PFSK-1 (cell line): ENCODE data around the gene ARF4. TPM values are rescaled to one million over a fixed set of nuclear protein-coding genes. Genes with fewer than 3 reads are reported as not detected.
A peak's percentile ranks its signal among the peaks of the same experiment; 100 is the strongest.

Source experiments
- FOXP2 ChIP-seq: optimal IDR thresholded peaks from 2 replicates; pipeline ENCODE3; 2011; ENCODE audit warnings: borderline replicate concordance, control low read depth, inconsistent platforms; ENCODE audit not compliant: insufficient read depth; ENCODE audit errors: extremely low read length, extremely low read depth
- POLR2AphosphoS5 ChIP-seq: IDR thresholded peaks from 2 replicates; pipeline ENCODE4 v1.6.1; 2012; ENCODE audit warnings: low read depth, mild to moderate bottlenecking, control low read depth, low read length, moderate library complexity
- REST ChIP-seq, 2 experiments: IDR thresholded peaks; 2 replicates each; pipeline versions ENCODE4 v1.6.1 to v1.8.0; 2011 to 2012; ENCODE audit warnings: low read depth in 2 of 2, low read length in 2 of 2, control low read depth in 1 of 2, inconsistent platforms in 1 of 2, mild to moderate bottlenecking in 1 of 2, moderate library complexity in 1 of 2; ENCODE audit not compliant: insufficient read depth in 1 of 2
- SIN3A ChIP-seq: IDR thresholded peaks from 2 replicates; pipeline ENCODE4 v1.6.1; 2012; ENCODE audit warnings: mild to moderate bottlenecking, low read length, moderate library complexity, borderline replicate concordance; ENCODE audit not compliant: insufficient read depth
- TAF1 ChIP-seq: IDR thresholded peaks from 2 replicates; pipeline ENCODE4 v1.6.1; 2012; ENCODE audit warnings: low read length, control low read depth, borderline replicate concordance; ENCODE audit not compliant: insufficient read depth
- polyA plus RNA-seq: library from polyadenylated mRNA; unstranded; fragments of >200 nt; gene quantifications from one replicate; pipeline ENCODE4 v1.2.1, GENCODE V29; 2012; ENCODE audit warnings: low read depth, missing spikeins; ENCODE audit not compliant: insufficient read length

Gene ARF4
- 81.3 TPM for polyA plus RNA-seq

DNA sequence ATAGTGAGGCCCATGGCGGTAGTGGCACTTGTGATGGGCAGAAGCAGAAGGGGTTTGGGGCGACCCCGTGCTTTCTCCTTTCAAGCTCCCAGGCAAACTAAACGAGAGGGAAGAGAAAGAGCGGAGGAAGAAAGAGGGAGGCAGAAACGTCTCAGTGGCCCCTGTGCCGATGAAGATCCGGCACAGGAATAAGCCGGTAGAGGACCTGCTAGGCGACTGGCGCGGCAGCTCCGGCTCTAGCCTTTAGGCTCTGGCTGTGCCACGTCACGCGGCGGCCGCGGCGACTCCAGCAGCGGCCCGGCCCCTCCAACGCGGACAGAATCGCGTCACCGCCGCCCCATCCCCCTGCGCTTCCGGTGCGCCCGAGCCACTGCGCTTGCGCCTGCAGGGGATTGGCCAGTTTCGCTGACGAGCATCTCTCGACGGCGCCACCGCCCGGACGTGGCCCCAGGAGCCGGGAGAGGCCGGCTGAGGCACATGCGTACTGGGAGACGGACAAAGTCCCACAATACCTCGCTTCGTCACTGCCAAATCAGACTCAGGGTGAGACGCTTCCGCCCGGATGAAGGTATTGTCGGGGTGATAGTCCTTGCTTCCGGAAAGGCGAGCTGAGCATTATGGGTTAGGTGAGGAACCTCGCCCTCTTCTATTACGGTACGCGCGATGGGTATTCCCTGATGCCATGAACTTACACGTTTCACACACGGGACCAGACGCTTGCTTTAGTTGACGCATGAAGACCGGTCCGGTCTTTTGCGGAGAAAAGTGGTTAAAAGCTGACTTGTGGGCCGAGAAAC lies at the start of gene ARF4:
Gene ARF4, minus strand, starts transcription at position 218 of the 797 bp plus-strand sequence. Its CDS starts 204 bp downstream, at position 14.
- TF ChIP-seq SIN3A (0 out of 2 replicates have a peak, but pooled peaks have one; percentile 76), TAF1 (peak; percentile 62; the same call in 1 of the 2 replicates), POLR2AphosphoS5 (peak; percentile 87), REST (IDR thresholded peaks at IDR 0.05; ENCODE audit: insufficient read depth in 1 of 2, low read depth in 2 of 2, low read length in 2 of 2) (0 out of 4 replicates have a peak, but pooled peaks of 1 of the 2 experiments have one; percentile 5), FOXP2 (peak; percentile 98)

- TF ChIP-seq REST (IDR thresholded peaks at IDR 0.05; ENCODE audit: insufficient read depth in 1 of 2, low read depth in 2 of 2, low read length in 2 of 2): no peak
- TF ChIP-seq FOXP2: no peak
- no peak for TF ChIP-seq SIN3A
- no peak for TF ChIP-seq TAF1
- no peak for TF ChIP-seq POLR2AphosphoS5
Observed at GRCh38 chr3:57646723-57647122, 49.6 kb upstream of the ARF4 start.

- TF ChIP-seq FOXP2: no peak
- TF ChIP-seq TAF1: no peak
- TF ChIP-seq POLR2AphosphoS5: no peak
- no peak for TF ChIP-seq SIN3A
- TF ChIP-seq REST (IDR thresholded peaks at IDR 0.05; ENCODE audit: insufficient read depth in 1 of 2, low read depth in 2 of 2, low read length in 2 of 2): no peak
Observed at GRCh38 chr3:57644740-57645139, 47.6 kb upstream of the ARF4 start.

- TF ChIP-seq SIN3A (no peak), TAF1 (no peak), POLR2AphosphoS5 (no peak), FOXP2 (no peak), REST (IDR thresholded peaks at IDR 0.05; ENCODE audit: insufficient read depth in 1 of 2, low read depth in 2 of 2, low read length in 2 of 2) (no peak)
Observed at GRCh38 chr3:57637391-57637790, 40.2 kb upstream of the ARF4 start.
